Fibroblast of peridontal ligament (primary cell): ENCODE results near the gene CDYL2.
"Not testable (repeated sequence)": the region's sequence is repeated elsewhere in the genome, so short reads cannot be mapped to it uniquely, and the experiment has no call there.

Source experiments
- DNase-seq: peaks from one replicate; pipeline ENCODE4 v3.0.0-alpha.2; 2010; ENCODE audit errors: extremely low read depth

CDYL2 gene

DNA sequence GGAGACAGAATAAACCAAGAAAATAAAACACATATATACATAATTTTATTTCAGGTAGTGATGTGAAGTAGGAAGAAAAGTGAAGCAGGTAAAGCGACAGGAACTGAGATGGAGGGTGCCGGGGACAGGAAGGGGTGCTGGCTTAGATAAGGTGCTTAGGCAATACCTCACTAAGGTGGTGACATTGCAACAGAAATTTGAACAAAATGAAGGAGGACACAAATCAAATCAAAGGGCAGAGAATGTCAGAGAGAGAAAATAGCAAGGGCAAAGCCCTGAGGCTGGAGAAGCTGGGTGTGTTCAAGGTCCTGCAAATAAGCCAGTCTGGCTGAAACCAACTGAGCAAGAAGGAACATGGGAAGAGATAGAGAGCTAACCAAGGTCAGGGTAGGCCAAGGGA is 5.0 kb upstream of the CDYL2 start:
- DNase-seq, result no peak

DNA sequence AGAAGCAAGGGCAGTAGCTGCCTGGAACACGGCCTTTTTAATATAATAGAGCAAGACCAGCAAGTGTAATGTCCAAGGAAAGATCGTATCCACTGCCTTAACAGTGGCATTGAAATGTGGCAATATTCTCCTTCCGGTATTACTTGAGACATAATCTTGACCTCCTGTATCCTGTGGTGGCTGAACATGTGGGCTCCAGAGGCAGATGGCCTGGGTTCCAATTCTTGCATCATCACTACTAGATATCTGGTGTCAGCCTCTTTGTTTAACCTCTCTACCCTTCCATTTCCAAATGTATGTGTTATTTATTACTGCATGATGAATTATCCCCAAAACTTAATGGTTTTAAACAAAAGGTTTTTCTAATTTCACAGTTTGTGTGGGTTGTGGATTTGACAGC is 3.5 kb upstream of the CDYL2 start:
- DNase-seq, result no peak

DNA sequence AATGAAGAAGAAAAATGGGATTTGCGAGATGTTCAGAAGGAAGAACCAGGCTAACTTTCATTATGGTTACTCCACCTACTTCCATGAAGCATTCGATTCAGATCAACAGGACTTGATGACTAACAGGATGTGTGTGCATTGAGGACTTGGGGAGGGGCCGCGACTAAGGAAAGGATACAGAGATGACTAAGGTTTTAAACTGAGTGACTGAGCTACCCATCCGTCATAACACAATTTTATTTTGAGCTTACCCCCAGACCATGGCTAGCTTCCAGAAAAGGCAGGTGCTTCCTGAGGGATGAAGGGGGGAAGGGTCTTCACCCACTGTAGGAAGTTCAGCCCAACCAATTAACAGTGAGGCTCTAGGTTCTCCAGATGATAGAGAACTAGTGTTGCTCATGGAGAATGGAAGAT is 2.5 kb upstream of the CDYL2 start:
- DNase-seq, result peak; percentile 36

DNA sequence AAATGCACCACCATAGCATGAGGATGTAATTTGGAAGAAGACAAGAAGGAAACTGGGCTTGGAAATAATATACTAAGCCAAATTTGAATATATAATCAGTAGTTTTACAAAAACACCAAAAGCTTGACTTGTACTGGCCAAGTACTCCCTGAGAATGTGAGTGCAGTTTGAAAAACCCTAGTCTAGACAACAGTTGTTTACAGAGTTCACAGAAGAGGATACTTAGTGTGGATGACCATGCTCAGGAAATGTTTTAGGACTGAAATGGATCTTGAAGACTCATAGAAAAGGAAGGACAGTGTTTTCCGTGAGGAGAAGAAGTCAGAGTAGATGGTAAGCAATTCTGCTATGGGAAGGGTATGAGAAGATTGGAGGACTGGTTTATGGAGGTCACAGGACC is 1.9 kb upstream of the CDYL2 start:
- no peak for DNase-seq

DNA sequence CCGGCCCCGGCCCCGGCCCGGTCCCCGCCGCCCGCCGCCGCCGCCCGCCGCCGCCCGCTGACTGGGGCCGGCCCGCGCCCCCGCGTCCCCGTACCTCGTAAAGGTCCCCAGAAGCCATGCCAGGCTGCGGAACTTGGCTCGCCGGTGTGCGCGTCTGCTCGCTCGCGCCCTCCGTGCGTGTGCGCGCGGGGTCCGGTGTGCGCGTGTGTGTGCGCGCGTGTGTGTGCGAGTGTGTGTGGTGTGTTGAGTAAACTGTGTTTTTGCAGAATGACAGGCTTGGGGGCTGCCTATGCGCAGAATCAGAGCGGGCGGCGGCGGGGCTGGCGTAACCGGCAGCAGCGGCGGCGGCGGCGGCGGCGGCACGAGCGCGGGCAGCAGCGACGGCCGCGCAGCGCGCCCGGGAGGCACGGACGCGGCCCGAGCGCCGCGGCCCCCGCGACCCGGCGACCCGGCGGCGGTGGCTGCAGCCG is 307 bp downstream of the CDYL2 start:
- DNase-seq, result peak; percentile 57

DNA sequence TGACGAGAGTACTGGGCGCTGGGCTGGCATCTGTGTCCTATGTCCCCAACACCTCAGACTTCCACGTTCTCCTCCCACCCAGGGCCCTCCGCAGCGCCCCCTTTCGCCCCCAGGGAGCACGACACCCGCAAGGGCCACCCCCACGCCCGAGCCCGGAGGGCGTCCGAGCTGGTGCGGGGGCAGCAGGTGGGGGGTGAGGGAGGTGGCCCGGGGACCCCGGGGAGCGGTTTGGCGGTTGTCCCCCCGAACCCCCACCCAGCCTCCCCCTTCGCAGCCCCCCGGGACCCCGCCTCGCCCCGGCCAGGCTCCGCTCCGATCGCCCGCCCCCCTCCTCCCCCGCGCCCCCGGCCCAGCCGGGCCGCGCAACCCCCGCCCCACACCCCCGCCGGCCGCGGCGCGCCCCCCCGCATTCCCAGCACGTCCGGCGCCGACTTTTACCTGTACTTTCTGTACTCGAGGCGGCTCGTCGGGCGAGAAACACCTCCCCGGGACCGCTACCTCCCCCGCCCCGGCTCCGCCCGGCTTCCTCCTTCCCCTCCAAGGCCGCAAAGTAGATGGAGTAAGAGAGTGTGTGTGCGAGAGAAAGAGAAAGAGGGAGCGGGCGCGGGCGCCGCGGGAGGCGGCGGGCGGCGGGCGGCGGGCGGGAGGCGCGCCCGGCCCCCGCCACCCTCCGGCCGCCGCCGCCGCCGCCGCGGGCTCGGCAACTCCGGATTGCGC is 901 bp downstream of the CDYL2 start:
- no peak for DNase-seq

DNA sequence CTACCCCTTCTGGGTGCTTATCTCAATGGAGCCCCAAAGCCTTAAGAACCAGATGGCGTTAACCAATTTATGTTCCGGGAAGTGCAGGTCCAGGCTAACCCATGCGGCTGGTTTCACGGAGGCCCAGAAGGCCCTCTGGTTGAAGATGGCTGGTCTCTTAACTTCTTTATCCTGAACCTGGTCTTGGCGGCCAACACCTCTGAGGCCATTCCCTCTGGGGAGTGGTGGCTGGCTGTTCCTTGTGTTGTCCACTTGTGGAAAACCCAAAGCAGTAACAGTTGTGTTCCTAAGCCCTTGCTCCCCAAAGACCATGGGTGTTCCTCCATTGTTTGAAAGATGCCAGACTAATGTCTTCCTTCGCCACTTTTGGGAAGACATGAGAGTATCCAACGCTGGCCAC is 1.5 kb downstream of the CDYL2 start:
- DNase-seq, result no peak

DNA sequence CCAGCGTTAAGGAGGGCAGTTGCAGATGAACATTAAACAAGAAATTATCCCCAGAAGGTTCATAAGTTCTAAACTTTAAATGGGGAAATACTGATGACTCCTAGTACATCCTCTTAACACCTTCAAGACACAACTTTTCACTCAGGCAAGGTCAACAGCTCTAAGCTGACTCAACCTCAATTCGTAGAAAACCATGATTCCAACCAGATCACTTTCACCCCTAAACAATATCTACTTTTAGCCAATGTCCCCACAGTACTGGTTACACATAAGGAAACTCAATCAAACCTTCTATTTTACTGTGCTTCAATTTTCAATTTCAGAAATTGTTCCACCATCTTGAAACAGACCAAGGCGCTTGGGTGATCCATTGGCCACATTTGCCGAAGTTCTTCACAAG is 2.3 kb downstream of the CDYL2 start:
- DNase-seq, result no peak

DNA sequence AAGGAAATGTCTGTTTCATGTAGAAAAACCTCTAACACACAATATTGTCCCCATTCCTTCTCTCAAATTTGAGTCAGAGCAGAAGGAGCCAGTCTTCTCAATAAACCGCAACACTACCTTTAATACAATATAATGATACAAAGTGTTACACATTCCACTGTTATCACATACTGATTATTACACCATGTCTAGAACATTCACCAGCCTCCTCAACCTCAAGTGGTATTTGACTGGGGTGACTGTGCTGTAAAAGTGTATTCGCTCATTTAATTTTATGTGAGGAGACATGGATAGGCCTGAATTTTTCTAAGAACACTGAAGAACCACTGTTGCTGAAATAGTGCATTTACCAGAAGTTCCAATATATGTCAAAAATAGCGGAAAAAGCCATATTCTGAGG is 10.3 kb downstream of the CDYL2 start:
- no peak for DNase-seq

DNA sequence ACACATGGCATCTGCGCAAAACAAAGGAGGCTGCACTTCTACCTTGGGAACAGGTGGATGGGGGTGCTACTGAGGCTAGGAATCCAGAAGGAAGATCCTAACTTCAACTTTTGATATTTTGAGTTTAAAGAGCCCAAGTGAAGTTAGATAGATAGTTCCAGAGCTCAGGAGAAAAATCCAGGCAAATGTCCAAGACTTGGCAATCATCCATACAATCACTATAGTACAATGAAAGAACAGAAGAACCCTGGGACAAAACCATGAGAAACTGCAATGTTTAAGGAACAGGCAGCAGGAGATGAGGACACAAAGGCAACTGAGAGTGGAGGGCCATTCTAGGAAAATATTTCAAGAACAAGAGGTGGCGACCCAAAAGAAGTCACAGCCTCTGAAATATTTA is 12.4 kb downstream of the CDYL2 start:
- DNase-seq, result peak; percentile 21

DNA sequence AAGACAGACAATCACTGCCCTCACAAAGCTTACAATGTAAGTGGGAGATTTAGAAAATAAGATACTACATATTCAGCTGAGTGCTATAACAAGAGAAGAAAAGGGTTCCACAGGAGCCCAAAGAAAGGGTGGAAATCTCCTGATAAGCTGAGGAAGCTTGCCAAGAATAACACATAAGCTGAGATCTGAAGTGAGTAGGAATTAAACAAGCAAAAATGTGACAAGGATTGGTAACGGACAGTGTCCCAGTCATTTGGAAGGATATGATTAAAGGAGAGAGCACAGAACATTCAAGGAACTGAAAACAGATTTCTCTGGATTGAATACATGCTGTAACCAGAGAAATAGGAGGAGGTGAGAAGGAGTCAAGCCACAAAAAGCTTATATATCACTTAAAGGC is 13.0 kb downstream of the CDYL2 start:
- no peak for DNase-seq

DNA sequence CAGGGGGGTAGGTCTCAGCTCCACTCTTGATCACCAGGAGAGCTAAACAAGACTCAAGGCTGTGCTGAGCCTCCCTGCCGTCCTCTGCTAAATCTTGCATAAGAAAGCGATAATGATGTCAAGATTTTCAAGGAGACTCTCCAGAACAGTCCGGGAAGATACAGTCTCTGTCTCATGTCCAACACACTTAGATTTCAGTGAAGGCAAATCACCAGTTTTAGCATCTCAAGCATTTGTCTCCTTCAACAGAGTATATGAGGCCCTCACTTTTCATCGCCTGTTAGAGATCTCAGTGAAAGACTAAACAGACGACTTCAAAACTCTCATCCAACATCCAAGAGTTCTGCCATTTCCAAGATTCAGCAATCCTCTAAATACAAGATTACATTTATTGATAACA is 13.6 kb downstream of the CDYL2 start:
- DNase-seq, result no peak

DNA sequence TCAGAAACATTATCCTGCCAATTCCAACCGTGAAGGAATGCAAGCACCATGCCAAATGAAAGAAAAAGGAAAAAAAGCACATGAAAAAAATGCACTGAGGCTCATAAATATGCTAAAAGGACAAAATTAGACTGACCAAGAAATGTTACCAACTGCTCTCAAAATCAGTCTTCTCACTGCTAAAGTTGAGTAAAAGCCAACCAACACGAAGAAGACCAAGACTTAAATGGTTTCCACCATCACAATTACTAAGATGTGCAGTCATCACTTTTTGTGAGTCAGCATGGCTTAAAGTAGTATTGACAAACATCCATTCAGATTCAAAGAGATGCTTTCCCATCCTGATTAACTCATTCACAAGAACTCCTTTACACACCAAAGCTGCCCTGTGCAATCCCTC is 16.4 kb downstream of the CDYL2 start:
- peak; percentile 56 for DNase-seq

DNA sequence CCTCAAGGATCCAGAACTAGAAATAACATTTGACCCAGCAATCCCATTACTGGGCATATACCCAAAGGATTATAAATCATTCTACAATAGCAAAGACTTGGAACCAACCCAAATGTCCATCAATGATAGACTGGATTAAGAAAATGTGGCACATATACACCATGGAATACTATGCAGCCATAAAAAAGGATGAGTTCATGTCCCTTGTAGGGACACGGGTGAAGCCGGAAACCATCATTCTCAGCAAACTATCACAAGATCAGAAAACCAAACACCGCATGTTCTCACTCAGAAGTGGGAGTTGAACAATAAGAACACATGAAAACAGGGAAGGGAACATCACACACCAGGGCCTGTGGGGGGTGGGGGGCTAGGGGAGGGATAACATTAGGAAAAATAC is 17.8 kb downstream of the CDYL2 start:
- not testable (repeated sequence) for DNase-seq

DNA sequence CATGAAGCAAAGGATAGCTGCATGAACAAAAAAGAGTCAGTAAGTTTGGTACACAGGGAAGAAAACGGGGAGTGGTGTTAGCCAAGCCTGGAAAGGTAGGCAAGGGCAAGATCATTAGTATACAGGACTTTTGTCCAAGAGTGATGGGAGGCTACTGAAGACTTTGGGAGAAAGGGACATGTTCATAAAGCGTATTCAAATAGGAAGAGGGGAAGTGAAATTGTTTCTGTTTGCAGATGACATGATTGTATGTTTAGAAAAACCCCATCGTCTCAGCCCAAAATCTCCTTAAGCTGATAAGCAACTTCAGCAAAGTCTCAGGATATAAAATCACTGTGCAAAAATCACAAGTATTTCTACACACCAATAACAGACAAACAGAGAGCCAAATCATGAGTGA is 19.4 kb downstream of the CDYL2 start:
- no peak for DNase-seq

DNA sequence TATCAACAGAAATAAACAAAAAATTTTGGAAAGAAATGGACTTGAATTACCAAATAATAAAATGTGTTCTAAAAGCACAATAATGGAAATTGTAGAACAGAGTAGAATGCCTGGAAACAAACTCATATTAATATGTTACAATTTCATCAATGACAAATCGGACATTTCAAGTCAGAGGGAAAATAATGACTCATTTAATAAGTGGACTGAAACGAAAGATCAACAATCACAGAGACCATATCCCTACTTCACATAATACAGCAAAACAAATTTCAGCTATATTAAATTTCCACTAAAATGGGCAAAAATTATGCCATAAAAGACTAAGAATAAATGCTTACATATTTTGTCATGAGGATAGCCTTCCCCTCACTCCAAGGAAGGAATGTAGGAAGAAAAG is 25.7 kb downstream of the CDYL2 start:
- no peak for DNase-seq

DNA sequence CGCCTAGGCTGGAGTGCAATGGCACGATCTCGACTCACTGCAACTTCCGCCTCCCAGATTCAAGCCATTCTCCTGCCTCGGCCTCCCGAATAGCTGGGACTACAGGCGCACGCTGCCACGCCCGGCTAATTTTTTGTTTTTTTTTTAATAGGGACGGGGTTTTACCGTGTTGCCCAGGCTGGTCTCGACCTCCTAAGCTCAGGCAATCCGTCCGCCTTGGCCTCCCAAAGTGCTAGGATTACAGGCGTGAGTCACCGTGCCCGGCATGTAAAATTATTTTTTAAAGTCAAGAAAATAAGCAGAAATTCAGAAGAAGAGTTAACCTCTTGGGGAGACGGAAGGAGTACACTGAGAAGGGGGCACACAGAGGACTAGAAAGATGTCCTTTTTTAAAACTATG is 27.5 kb downstream of the CDYL2 start:
- no peak for DNase-seq

DNA sequence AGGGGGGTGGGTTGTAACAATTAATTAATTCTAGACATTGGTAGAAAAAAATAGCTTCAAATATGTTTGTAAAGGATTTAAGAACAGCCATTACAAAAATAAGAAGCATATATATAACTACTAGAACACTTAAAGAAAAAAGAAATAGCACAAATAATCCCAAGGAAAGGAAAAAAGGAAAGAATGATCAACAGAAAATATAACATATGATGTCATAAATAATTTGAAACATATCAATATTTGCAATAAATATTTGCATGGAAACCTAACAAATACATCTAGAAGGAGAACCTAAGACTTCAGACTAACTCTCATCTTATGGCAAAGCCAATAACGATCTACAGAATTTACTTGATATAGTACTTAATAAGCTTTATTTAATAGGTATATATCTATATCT is 28.9 kb downstream of the CDYL2 start:
- DNase-seq, result no peak

DNA sequence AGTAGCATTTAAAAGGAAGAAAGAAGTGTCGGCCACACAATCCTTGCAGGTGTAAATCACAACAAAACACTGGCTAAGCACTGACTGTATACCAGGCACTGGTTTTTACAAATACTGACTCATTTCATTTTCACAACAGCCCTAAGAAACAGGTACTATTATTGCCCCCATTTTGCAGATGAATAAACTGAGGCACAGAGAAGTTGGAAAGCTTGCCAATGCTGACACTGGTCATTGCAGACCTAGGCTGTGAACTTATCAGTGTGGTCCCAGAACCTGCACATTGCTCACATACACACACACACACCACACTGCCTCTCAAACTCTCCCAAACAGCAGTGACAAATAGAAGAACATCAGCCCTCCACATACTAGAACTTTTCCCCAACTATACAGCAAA is 37.6 kb downstream of the CDYL2 start:
- DNase-seq, result no peak

DNA sequence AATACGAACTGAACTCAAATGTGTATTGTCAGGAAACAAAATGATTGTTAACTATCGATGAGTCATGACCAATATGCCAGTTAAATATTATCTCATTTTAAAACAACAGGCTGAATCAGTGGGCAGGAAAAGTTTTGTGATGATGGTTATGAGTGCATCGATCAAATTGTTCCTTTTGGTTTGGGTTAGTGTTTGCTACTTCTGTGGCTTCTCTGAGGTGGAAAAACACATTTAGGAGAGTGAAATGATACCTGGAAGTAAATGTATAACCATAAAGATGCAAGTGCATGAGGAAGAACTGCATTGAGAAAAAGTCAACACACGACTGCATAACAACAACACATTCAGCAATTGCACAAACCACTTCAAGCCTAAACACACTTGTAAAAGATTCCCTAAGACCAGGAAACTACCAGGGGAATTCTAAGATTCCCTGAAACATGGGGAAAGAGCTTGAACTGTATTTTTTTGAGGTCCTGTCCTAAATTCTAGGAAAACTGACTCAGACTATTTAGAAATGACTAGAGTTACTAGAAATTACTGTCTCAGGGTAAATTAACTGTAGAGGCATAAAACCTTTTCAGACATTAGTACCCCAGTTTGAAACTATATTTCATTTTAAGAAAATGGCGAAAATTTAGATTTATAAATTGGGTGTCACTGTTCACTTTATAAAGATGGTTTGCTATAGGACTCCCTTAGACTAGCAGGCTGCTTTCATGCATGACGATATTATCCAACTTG is 44.8 kb downstream of the CDYL2 start:
- DNase-seq, result peak; percentile 54

DNA sequence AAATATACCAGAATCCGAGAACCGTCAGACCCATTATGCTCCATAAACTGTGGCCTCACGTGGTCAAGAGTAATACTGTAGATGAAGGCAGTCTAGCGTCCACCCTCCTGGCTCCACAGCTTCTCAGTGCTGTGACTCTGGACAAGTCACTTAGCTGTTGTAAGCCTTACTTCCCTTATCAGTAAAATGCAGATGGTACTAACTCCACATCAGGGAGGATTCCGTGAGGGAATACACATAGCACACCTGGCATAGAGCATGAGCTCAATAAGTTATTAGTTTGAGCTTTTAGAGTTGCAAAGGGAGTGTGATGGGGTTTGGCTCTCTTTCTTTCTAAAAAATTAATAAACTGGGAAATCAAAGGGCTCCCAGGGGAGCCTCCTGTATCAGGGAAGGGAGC is 49.9 kb downstream of the CDYL2 start:
- DNase-seq, result no peak

DNA sequence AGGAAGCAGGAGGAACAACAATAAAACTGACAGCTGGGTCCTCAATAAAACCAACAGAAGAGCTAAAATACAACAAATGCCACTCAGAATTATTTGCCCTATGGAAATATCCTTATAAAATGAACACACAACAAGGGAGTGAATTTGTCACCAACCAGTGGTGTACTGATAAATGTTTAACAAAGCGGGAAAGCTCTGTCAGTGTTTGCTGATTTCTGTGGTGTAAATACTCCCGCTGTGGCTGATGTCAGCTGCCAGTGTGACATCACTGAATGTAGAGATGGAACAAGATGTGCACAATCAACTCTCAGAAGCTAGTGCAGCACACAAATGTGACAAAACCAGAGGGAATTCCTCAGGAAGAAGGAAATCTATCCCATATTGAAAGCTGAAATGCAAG is 51.9 kb downstream of the CDYL2 start:
- no peak for DNase-seq

DNA sequence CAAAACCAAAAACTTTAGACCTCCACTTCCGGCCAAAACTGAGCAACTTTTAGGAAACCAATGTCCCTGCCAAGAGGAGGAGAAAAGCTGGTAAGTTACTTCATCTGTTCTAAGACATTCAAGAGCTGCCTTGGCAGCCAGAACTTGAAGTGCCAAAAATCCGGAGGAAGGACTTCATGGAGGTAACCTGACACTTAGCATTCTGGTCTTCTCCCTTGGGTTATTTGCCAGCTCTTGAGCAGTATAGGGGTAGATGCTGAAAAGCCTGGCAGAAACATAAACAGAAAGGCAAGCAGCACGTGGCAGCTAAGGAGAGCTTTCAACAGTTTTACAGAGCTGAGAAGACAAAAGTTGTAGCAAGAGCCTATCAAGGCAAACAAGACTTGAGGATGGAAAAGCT is 53.2 kb downstream of the CDYL2 start:
- DNase-seq, result peak; percentile 90

DNA sequence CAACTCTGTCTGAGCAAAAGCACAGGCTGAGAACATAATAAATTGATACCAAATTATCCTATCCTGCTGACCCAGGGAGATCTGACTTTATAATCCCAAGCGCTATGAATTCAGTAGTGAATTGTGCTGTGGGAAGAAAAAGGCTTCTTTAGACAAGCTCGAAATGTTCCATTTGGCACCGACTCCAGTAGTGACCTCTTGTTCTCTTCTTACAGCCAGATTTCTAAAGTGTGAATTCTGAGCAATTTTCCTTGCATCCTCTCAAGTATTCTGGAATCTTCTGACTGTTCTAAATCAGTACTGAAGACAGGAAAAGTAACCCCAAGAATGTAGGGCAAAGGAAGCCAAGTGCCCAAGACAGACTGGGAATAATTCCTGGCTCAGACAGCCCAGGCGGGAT is 58.2 kb downstream of the CDYL2 start:
- no peak for DNase-seq
